ENCODE results near the gene LRRC74A. TPM values are rescaled to one million over a fixed set of nuclear protein-coding genes. Genes with fewer than 3 reads are reported as not detected.
A peak's percentile ranks its signal among the peaks of the same experiment; 100 is the strongest.

Gene LRRC74A
- total and polyA plus RNA-seq, 10 donors: 0.03 to 0.43 (median 0.16) TPM; not detected in 5

DNA sequence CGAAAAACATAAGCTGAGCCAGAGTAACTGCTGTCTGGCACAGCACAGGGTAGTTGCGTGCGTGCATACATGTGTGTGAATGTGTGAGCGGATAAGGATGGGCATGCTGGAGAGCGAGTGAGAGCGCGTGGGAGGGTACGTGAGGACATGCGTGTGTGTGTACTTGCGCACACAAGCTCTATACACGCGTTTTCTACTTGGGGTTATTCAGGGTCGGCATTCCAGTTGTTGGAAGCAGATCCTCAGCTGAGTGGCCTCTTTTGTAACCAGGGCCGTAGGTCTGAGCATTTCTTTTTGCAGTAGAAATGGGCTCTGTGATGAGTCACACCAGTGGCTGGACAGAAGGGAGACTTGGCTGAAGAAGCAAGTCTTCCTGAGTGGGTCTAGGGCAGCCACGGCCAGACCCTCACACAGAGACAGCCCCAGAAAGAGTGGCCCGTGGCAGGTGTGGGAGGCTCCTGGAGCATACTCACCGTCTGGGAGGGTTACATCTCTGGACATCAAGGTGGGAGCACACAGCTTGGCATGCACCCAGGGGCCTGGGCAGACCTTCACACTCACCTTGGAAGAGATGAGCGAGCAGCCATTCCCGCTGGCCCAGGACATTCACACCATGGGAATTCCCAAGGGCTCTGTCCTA, 78.0 kb downstream of the LRRC74A start:
- DNase-seq: no peak
- 80 to 93% (median 85%) methylated on average over 17 to 19 of the region's 19 CpGs for WGBS, 5 donors

DNA sequence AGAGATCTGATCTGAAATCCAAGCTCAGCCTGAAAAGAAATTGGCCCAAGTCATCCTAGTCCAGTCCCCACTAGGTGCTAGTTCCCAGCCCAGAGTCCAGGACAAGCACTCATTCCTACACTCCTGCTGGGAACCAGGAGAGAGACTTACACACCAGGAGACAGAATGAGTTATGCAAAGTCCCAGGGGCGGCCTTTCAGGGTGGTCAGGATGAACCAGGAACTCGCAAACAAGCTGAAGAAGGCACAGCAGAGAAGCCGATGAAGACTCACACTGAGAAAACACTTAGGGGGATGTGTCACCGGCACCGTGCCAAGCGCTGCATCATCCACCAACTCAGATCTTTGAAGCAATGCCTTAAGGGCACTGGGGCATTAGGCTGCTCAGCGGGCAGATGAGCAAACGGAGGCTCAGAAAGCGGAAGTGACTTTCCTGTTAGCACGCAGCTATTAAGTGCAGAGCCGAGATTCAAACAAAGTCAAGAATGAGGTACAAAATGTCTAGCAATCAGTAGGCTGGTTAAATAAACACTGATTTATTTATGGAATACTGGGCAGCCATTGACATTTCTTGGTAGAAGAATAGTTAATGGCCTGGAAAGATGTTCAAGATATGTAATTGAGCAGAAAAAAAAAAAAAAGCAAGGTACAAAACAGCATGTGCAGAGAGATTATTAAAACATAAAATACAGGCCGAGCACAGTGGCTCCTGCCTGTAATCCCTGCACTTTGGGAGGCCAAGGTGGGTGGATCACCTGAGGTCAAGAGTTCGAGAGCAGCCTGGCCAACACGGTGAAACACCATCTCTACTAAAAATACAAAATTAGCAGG, 78.7 kb downstream of the LRRC74A start:
- intact Hi-C loops (cut with DNase I; ENCODE audit: low total_unique reads): no loop called here
- TF ChIP-seq POLR2AphosphoS5 (IDR thresholded peaks at IDR 0.05) (peak in 2 of 3 donors; percentile 71 to 84), POLR2A (IDR thresholded peaks at IDR 0.05) (no peak)
- peaks cover 0 to 4% (median 0%) of the 10 kb centered on the region in 8 donors for H3K9me3 ChIP-seq
- peak overlapping the region in 7 of 8 donors; percentile 37 to 82 (median 75) for H3K27ac ChIP-seq
- peaks cover 5 to 35% (median 28%) of the 10 kb centered on the region in 6 donors for H3K4me1 ChIP-seq
- H3K27me3 ChIP-seq (replicated peaks in 1 of 7): no peaks in the 10 kb centered on the region
- H3K36me3 ChIP-seq: no peaks in the 10 kb centered on the region
- peak; percentile 91 for DNase-seq
- WGBS, 5 donors: 28 to 34% (median 30%) methylated on average over 14 of the region's 14 CpGs
- H3K4me3 ChIP-seq: peak overlapping the region in 1 of 8 donors; percentile 14

More for the DNA sequence above, 78.0 kb downstream of the LRRC74A start:
- intact Hi-C loops (cut with DNase I; ENCODE audit: low total_unique reads): no loop called here
- Histone ChIP-seq H3K4me3 (peak overlapping the region in 1 of 8 donors; percentile 14), H3K27ac (peak overlapping the region in 7 of 8 donors; percentile 37 to 82 (median 75)), H3K4me1 (peaks cover 5 to 33% (median 27%) of the 10 kb centered on the region in 6 donors), H3K9me3 (peaks cover 0 to 4% (median 0%) of the 10 kb centered on the region in 8 donors), H3K27me3 (replicated peaks in 1 of 7) (no peaks in the 10 kb centered on the region), H3K36me3 (no peaks in the 10 kb centered on the region)
- TF ChIP-seq POLR2AphosphoS5 (IDR thresholded peaks at IDR 0.05): peak in 2 of 3 donors; percentile 69 to 75
- TF ChIP-seq POLR2A (IDR thresholded peaks at IDR 0.05): no peak
- TF ChIP-seq, protein P1, sequence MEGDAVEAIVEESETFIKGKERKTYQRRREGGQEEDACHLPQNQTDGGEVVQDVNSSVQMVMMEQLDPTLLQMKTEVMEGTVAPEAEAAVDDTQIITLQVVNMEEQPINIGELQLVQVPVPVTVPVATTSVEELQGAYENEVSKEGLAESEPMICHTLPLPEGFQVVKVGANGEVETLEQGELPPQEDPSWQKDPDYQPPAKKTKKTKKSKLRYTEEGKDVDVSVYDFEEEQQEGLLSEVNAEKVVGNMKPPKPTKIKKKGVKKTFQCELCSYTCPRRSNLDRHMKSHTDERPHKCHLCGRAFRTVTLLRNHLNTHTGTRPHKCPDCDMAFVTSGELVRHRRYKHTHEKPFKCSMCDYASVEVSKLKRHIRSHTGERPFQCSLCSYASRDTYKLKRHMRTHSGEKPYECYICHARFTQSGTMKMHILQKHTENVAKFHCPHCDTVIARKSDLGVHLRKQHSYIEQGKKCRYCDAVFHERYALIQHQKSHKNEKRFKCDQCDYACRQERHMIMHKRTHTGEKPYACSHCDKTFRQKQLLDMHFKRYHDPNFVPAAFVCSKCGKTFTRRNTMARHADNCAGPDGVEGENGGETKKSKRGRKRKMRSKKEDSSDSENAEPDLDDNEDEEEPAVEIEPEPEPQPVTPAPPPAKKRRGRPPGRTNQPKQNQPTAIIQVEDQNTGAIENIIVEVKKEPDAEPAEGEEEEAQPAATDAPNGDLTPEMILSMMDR (IDR thresholded peaks at IDR 0.05 in 8 of 11, conservative IDR thresholded peaks at IDR 0.05 in 3 of 11): no peak

DNA sequence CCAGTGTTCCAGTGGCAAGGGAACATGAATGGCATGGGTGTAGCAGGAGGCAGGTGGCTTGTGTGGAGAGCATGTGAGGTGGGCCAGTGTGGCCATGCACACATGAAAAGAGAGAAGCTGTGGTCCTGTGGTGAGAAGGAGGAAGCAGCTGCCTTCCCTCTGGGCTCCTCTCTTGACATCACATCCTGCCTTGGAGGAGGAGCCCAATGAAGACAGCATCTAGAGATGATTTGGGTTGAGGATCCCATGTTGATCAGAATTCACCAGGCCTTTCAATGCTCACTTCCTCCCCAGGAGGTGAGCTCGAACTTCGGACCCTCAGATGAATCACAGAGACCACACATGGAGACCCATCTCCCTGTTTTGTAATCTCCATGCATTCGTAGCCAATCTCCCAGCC, 82.6 kb downstream of the LRRC74A start:
- no peaks in the 10 kb centered on the region for H3K9me3 ChIP-seq
- DNase-seq: peak; percentile 86
- intact Hi-C loops (cut with DNase I; ENCODE audit: low total_unique reads): no loop called here
- H3K27me3 ChIP-seq (replicated peaks in 1 of 7): no peaks in the 10 kb centered on the region
- peak overlapping the region in 5 of 8 donors; percentile 5 to 67 (median 63) for H3K27ac ChIP-seq
- peak overlapping the region in 1 of 8 donors; percentile 30 for H3K4me3 ChIP-seq
- 32 to 61% (median 35%) methylated on average over 3 of the region's 3 CpGs for WGBS, 5 donors
- H3K4me1 ChIP-seq: peaks cover 13 to 47% (median 36%) of the 10 kb centered on the region in 6 donors
- TF ChIP-seq POLR2AphosphoS5 (IDR thresholded peaks at IDR 0.05): peak in 2 of 3 donors; percentile 73 to 85
- TF ChIP-seq, protein P1 (IDR thresholded peaks at IDR 0.05 in 8 of 11, conservative IDR thresholded peaks at IDR 0.05 in 3 of 11): no peak
- H3K36me3 ChIP-seq: no peaks in the 10 kb centered on the region

DNA sequence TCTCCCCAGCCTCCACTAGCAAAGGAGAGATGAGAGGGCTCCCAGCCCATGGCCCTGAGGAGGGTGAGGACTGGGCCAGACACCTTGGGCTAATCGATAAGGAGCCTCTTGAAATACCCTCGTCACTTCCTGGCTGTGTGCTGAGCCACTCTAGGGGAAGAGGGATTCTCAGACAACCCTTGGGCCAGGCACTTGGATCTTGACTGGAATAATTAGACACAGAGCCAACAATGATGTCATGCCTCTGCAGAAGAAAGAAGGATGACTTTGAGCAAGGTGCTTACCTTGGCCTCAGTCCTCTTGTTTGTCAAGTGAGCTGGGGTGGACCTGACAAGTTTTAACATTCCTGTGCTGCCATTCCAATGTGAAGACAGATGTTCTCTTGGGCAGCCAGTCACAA, 83.1 kb downstream of the LRRC74A start:
- no peak for TF ChIP-seq POLR2A (IDR thresholded peaks at IDR 0.05)
- no peak for TF ChIP-seq POLR2AphosphoS5 (IDR thresholded peaks at IDR 0.05)
- TF ChIP-seq, protein P1 (IDR thresholded peaks at IDR 0.05 in 8 of 11, conservative IDR thresholded peaks at IDR 0.05 in 3 of 11): no peak

More for the DNA sequence above, 83.1 kb downstream of the LRRC74A start:
- Histone ChIP-seq H3K4me1 (peaks cover 14 to 47% (median 35%) of the 10 kb centered on the region in 6 donors), H3K27ac (peak overlapping the region in 4 of 8 donors; percentile 5 to 67 (median 65)), H3K36me3 (no peaks in the 10 kb centered on the region), H3K4me3 (peak overlapping the region in 1 of 8 donors; percentile 30), H3K27me3 (replicated peaks in 1 of 7) (no peaks in the 10 kb centered on the region), H3K9me3 (no peaks in the 10 kb centered on the region)
- intact Hi-C loops (cut with DNase I; ENCODE audit: low total_unique reads): no loop called here
- WGBS, 5 donors: 48 to 73% (median 63%) methylated on average over 2 of the region's 2 CpGs
- DNase-seq: no peak

Data from spleen (tissue), 11 donors.